Measurements from ENCODE around the gene FAM193A. TPM values are rescaled to one million over a fixed set of nuclear protein-coding genes. Genes with fewer than 3 reads are reported as not detected.
A peak's percentile ranks its signal among the peaks of the same experiment; 100 is the strongest.

FAM193A gene
- total and polyA plus RNA-seq, 12 donors: 12.9 to 30.8 (median 23.1) TPM

DNA sequence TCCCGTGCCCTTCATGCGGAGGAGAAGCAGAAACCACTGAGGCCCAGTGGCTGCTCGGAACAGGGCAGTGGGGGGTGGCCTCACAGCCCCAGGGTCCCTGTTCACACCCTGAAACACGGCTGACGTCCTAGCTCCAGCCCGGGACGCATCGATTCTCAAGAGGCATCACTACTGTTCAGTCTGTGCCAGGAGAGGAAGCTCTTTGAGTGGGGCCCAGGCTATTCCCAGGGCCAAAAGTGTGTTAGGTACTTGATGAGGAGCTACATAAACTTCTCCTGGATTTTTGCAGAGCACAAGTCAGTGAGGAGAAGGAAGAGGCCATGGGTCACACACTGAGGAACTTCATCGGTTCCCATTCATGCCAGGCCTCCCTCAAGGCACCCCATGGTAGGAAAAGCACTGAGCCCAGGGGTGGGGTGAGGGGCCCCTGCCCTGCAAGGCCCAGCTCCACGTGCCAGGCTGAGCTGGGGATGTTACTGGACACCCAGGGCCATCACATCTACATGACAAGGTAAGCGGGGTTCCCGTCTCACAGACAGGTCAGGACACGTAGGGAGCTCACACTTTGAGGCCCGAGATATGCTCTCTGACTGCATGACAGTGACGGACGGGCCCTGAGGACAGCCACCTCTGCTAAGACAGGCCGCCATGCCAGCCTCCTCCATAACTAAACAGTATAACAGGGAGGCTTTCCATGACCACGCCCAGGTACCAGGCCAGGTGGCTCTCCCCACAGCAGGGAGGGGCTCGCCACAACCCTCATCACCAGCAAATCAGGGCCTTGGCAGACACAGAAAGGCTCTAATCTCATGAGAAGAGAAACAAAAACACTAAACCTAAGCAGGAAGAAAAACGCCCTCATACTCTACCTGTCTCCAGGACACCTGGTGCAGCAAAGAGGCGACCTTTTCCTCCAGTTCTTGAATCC, 207.3 kb downstream of the FAM193A start:
- peaks cover 12 to 16% of the 10 kb centered on the region in 2 donors for H3K4me1 ChIP-seq (replicated peaks in 1 of 2)
- H3K9me3 ChIP-seq (replicated peaks in 1 of 3): no peaks in the 10 kb centered on the region
- intact Hi-C loops (cut with DNase I): no loop called here
- DNase-seq: peak in 1 of 7 donors; percentile 13
- H3K27ac ChIP-seq: no peak overlapping the region
- no peaks in the 10 kb centered on the region for H3K27me3 ChIP-seq
- no peak overlapping the region for H3K4me3 ChIP-seq
- H3K36me3 ChIP-seq (replicated peaks in 1 of 2): peaks cover 0 to 48% of the 10 kb centered on the region in 2 donors
- TF ChIP-seq POLR2A (IDR thresholded peaks at IDR 0.05): no peak
- 93 to 96% (median 95%) methylated on average over 20 to 21 of the region's 21 CpGs for WGBS, 4 donors

DNA sequence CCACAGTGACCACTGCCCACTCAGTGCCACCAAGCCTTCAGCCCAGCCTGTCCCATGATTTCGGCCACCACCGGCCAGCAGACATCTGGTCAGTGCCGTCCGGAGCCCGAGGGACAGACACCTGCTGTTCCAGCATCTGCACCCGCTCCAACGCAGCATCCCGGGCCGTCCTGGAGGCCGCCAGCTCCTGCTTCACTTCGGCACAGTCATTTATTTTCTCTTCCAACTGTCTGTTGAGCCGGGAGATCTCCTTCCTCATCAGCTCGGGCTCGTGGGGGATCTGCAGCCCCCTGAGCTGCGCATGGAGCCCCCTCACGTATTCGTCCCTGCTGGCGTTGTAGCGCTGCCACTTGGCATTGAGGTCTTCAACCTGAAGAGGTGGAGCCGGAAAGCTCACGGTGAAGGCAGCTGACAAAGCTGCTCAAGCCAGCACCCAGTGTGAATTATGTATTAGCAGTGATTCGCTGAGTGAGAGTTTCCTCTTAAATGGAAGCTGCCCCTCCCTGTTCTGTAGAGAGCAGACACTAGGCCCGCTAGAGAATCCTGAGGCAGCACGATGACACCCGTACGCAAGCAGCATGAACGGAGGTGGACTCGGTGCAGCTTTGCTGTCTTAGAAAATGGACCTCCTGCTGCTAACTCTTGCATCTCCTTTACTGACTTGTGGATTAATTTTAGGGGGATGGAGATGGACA, 208.3 kb downstream of the FAM193A start:
- no peaks in the 10 kb centered on the region for H3K9me3 ChIP-seq (replicated peaks in 1 of 3)
- H3K4me1 ChIP-seq (replicated peaks in 1 of 2): peaks cover 12 to 16% of the 10 kb centered on the region in 2 donors
- no peak overlapping the region for H3K4me3 ChIP-seq
- peaks cover 0 to 48% of the 10 kb centered on the region in 2 donors for H3K36me3 ChIP-seq (replicated peaks in 1 of 2)
- H3K27ac ChIP-seq: no peak overlapping the region
- DNase-seq: peak in 1 of 7 donors; percentile 16
- H3K27me3 ChIP-seq: no peaks in the 10 kb centered on the region
- 93 to 96% (median 93%) methylated on average over 23 to 28 of the region's 28 CpGs for WGBS, 4 donors
- intact Hi-C loops (cut with DNase I): no loop called here
- TF ChIP-seq, protein P1, sequence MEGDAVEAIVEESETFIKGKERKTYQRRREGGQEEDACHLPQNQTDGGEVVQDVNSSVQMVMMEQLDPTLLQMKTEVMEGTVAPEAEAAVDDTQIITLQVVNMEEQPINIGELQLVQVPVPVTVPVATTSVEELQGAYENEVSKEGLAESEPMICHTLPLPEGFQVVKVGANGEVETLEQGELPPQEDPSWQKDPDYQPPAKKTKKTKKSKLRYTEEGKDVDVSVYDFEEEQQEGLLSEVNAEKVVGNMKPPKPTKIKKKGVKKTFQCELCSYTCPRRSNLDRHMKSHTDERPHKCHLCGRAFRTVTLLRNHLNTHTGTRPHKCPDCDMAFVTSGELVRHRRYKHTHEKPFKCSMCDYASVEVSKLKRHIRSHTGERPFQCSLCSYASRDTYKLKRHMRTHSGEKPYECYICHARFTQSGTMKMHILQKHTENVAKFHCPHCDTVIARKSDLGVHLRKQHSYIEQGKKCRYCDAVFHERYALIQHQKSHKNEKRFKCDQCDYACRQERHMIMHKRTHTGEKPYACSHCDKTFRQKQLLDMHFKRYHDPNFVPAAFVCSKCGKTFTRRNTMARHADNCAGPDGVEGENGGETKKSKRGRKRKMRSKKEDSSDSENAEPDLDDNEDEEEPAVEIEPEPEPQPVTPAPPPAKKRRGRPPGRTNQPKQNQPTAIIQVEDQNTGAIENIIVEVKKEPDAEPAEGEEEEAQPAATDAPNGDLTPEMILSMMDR (IDR thresholded peaks at IDR 0.05): no peak
- no peak for TF ChIP-seq POLR2A (IDR thresholded peaks at IDR 0.05)

DNA sequence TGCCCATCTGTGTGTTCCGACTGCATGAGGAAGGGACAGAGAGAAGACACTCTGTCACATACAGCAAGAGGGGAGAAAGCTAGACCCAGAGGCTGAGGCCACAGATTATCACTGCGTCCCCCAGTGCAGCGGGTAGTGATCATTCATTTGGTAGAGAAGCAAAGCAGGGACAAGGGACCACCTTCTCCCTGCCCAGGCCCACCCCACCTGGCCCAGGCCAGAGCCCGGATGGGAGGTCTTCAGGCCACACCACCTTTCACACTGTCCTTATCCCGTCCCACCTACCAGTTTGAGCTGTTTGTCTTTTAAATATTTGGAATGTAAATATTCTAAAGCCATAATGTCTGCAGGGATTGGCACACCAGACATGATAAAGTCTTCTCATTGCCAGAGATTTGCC, 209.1 kb downstream of the FAM193A start:
- intact Hi-C loops (cut with DNase I): no loop called here
- peak overlapping the region in 3 of 5 donors; percentile 32 to 87 (median 84) for H3K27ac ChIP-seq
- 90 to 98% (median 94%) methylated on average over 5 of the region's 5 CpGs for WGBS, 4 donors
- H3K4me1 ChIP-seq (replicated peaks in 1 of 2): peaks cover 12 to 16% of the 10 kb centered on the region in 2 donors
- no peaks in the 10 kb centered on the region for H3K9me3 ChIP-seq (replicated peaks in 1 of 3)
- DNase-seq: no peak
- TF ChIP-seq, protein P1 (IDR thresholded peaks at IDR 0.05): no peak
- TF ChIP-seq POLR2A (IDR thresholded peaks at IDR 0.05): no peak
- no peak overlapping the region for H3K4me3 ChIP-seq
- peaks cover 0 to 48% of the 10 kb centered on the region in 2 donors for H3K36me3 ChIP-seq (replicated peaks in 1 of 2)
- no peaks in the 10 kb centered on the region for H3K27me3 ChIP-seq

DNA sequence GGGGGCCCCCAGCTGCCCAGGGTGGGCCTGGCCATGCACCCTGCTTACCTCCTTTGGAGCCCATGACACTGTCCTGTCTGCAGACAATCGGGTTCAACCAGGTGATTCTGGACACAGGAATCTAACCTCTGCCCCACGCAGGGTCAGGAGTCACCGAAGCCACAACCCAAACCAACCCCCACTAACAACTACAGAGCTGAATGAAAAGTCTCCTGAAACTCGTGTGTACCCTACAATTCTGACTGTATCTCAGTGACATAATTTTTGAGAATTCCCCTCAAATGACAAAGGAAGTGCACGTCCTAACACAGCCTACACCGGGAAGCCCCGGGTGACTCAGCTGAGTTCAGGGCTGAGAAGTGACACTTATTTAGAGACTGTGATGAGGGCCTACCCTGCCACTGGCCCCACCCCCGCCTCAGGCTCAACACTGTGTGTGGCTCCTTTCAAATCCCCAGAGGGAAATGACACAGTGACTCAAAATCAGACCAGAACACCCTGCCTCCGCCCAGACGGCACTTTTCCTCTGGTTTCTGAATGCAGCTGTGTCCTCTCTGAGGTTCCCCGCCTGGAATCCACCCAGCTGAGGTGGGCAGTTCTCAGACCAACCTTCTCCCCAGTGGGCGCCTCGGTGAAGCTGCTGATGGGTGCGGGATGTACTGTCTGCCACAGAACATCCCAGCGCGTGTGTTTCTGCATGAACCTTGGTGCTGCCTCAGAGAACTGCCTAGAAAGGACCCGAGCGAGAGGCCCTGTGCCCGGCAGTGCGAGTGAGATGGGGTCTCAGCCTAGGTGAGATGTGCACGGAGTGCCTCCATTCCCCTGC, 209.7 kb downstream of the FAM193A start:
- Histone ChIP-seq H3K36me3 (replicated peaks in 1 of 2) (peaks cover 0 to 48% of the 10 kb centered on the region in 2 donors), H3K27ac (peak overlapping the region in 3 of 5 donors; percentile 32 to 87 (median 84)), H3K27me3 (no peaks in the 10 kb centered on the region), H3K4me3 (no peak overlapping the region), H3K4me1 (replicated peaks in 1 of 2) (peaks cover 12 to 16% of the 10 kb centered on the region in 2 donors), H3K9me3 (replicated peaks in 1 of 3) (no peaks in the 10 kb centered on the region)
- peak; percentile 77 to 94 (median 89) for DNase-seq
- TF ChIP-seq POLR2A (IDR thresholded peaks at IDR 0.05): no peak
- TF ChIP-seq, protein P1 (IDR thresholded peaks at IDR 0.05): no peak
- WGBS, 4 donors: 36 to 60% (median 53%) methylated on average over 6 to 21 of the region's 21 CpGs
- intact Hi-C loops (cut with DNase I): no loop called here

All from adrenal gland (tissue), 12 donors.